Measurements from ENCODE around the gene RAB11FIP3. TPM values are rescaled to one million over a fixed set of nuclear protein-coding genes. Genes with fewer than 3 reads are reported as not detected.

The RAB11FIP3 gene
- total RNA-seq, 1 donor, result 14.7 TPM

GRCh38 chr16:556474-557173 lies 131.2 kb downstream of the RAB11FIP3 start:
- H3K4me3 ChIP-seq (ENCODE audit: low read depth, low read length), result no peak overlapping the region
- DNase-seq (ENCODE audit: low read depth), result no peak
- TF ChIP-seq CTCF (IDR thresholded peaks at IDR 0.05; ENCODE audit: insufficient read depth, low read length), result no peak

GRCh38 chr16:557463-558297 lies 132.2 kb downstream of the RAB11FIP3 start:
- no peak for DNase-seq (ENCODE audit: low read depth)
- no peak for TF ChIP-seq CTCF (IDR thresholded peaks at IDR 0.05; ENCODE audit: insufficient read depth, low read length)
- H3K4me3 ChIP-seq (ENCODE audit: low read depth, low read length), result no peak overlapping the region

GRCh38 chr16:558298-559020 lies 133.0 kb downstream of the RAB11FIP3 start:
- DNase-seq (ENCODE audit: low read depth), result no peak
- TF ChIP-seq CTCF (IDR thresholded peaks at IDR 0.05; ENCODE audit: insufficient read depth, low read length), result no peak
- no peak overlapping the region for H3K4me3 ChIP-seq (ENCODE audit: low read depth, low read length)

- no peak for DNase-seq (ENCODE audit: low read depth)
- no peak for TF ChIP-seq CTCF (IDR thresholded peaks at IDR 0.05; ENCODE audit: insufficient read depth, low read length)
- H3K4me3 ChIP-seq (ENCODE audit: low read depth, low read length), result no peak overlapping the region
These were observed 133.6 kb downstream of the RAB11FIP3 start for GRCh38 chr16:559021-559380.

GRCh38 chr16:559411-560203 lies 134.2 kb downstream of the RAB11FIP3 start:
- no peak overlapping the region for H3K4me3 ChIP-seq (ENCODE audit: low read depth, low read length)
- no peak for DNase-seq (ENCODE audit: low read depth)
- no peak for TF ChIP-seq CTCF (IDR thresholded peaks at IDR 0.05; ENCODE audit: insufficient read depth, low read length)

- TF ChIP-seq CTCF (IDR thresholded peaks at IDR 0.05; ENCODE audit: insufficient read depth, low read length), result no peak
- no peak within 1 kb of the TSS for H3K4me3 ChIP-seq (ENCODE audit: low read depth, low read length)
- no peak for DNase-seq (ENCODE audit: low read depth)
These were observed 134.8 kb downstream of the RAB11FIP3 start, which contains the start of gene PRR35 for GRCh38 chr16:560204-560700. TSS of gene PRR35 (plus strand) at chr16:560394. CDS start at chr16:563295, 2,901 bp downstream.

All from fibroblast of the aortic adventitia (primary cell).